Natural killer cell (primary cell): Measurements from ENCODE around the gene CAMSAP1. TPM values are rescaled to one million over a fixed set of nuclear protein-coding genes. Genes with fewer than 3 reads are reported as not detected.
A peak's percentile ranks its signal among the peaks of the same experiment; 100 is the strongest.

ENCODE experiments used
- ATAC-seq, 3 donors: fragments of 150-1000 bp in 2 of 3; fragments of 200-7000 bp in 1 of 3; cut with Tn5 transposase; 1 replicate in 1 of 3; 2 replicates in 2 of 3; pipeline ENCODE4 v1.10.0; 2021; ENCODE audit warnings: mild to moderate bottlenecking in 2 of 3, moderate library complexity in 2 of 3
- DNase-seq, 2 donors: peaks; one replicate each; pipeline versions ENCODE4 v3.0.0 to v3.0.0-alpha.2; 2013 to 2021; ENCODE audit warnings: mixed read lengths in 1 of 2
- H3K27ac ChIP-seq: one replicate; pipeline ENCODE4 v1.5.1; 2013; ENCODE audit warnings: mild to moderate bottlenecking, low read length
- H3K27me3 ChIP-seq: one replicate; pipeline ENCODE4 v1.6.1; 2013; ENCODE audit warnings: low read length; ENCODE audit not compliant: control insufficient read depth, insufficient read depth
- H3K36me3 ChIP-seq: one replicate; pipeline ENCODE4 v1.6.1; 2013; ENCODE audit warnings: low read length; ENCODE audit not compliant: control insufficient read depth, insufficient read depth
- H3K4me1 ChIP-seq: one replicate; pipeline ENCODE4 v1.6.1; 2013; ENCODE audit warnings: low read length; ENCODE audit not compliant: control insufficient read depth, insufficient read depth
- H3K4me3 ChIP-seq: one replicate; pipeline ENCODE4 v1.5.1; 2013; ENCODE audit warnings: low read length
- H3K9me3 ChIP-seq: one replicate; pipeline ENCODE4 v1.6.1; 2013; ENCODE audit warnings: low read length; ENCODE audit not compliant: control insufficient read depth, insufficient read depth
- H3K27ac Mint-ChIP-seq, 2 donors: one replicate each; pipeline ENCODE4 v1.8.0; 2022; ENCODE audit warnings: mild to moderate bottlenecking in 2 of 2, mixed read lengths in 2 of 2, moderate library complexity in 1 of 2
- H3K27me3 Mint-ChIP-seq, 2 donors: one replicate each; pipeline ENCODE4 v1.8.0; 2022; ENCODE audit warnings: low read depth in 2 of 2, mixed read lengths in 2 of 2
- H3K36me3 Mint-ChIP-seq: one replicate; pipeline ENCODE4 v1.8.0; 2022; ENCODE audit warnings: mixed read lengths
- H3K4me1 Mint-ChIP-seq, 2 donors: one replicate each; pipeline ENCODE4 v1.8.0; 2022; ENCODE audit warnings: mixed read lengths in 2 of 2
- H3K4me3 Mint-ChIP-seq: one replicate; pipeline ENCODE4 v1.8.0; 2022; ENCODE audit warnings: mild to moderate bottlenecking, moderate library complexity, mixed read lengths
- H3K9me3 Mint-ChIP-seq, 2 donors: one replicate each; pipeline ENCODE4 v1.8.0; 2022; ENCODE audit warnings: mixed read lengths in 2 of 2
- CTCF ChIP-seq: fragments of 200-600 bp; IDR thresholded peaks from one replicate; pipeline ENCODE4 v1.8.0; 2022; ENCODE audit warnings: antibody characterized with exemption
- WGBS: methylation state at CpG from one replicate; pipeline ENCODE4 v1.1.7; 2013; ENCODE audit warnings: missing lambda C conversion rate; ENCODE audit not compliant: insufficient coverage; 5-methylcytosine and 5-hydroxymethylcytosine counted together
- intact Hi-C: fragments of 100-400 bp; cut with micrococcal nuclease; formaldehyde crosslinking; loops from one replicate; pipeline ENCODE4 v1.14.2; 2022
- total RNA-seq, 4 donors: library from RNA; stranded (reverse); fragments of 120-200 nt in 1 of 4; gene quantifications; one replicate each; pipeline versions ENCODE4 v1.2.3 to v1.2.4, GENCODE V29; 2013 to 2022

The CAMSAP1 gene
- total RNA-seq, 3 donors from 2014 or later (not counting 1 experiment from before 2014, with no cell fraction given): 25.9 to 33.5 (median 28.1) TPM

- no peaks in the 10 kb centered on the region for H3K9me3 ChIP-seq
- DNase-seq (no peak), ATAC-seq (no peak)
- H3K36me3 ChIP-seq: no peaks in the 10 kb centered on the region
- no peak overlapping the region for H3K27ac ChIP-seq
- Mint-ChIP-seq H3K36me3 (no peaks in the 10 kb centered on the region), H3K9me3 (no peaks in the 10 kb centered on the region), H3K4me1 (peaks cover 0 to 12% of the 10 kb centered on the region in 2 donors), H3K27me3 (peaks cover 0 to 4% of the 10 kb centered on the region in 2 donors), H3K27ac (no peak overlapping the region), H3K4me3 (no peak overlapping the region)
- H3K4me1 ChIP-seq: no peaks in the 10 kb centered on the region
- WGBS: 80% methylated on average over 10 of the region's 10 CpGs
- H3K27me3 ChIP-seq: no peaks in the 10 kb centered on the region
- no peak for TF ChIP-seq CTCF
- no peak overlapping the region for H3K4me3 ChIP-seq
- intact Hi-C loops: no loop called here
Measured at GRCh38 chr9:135798263-135798585, 109.1 kb downstream of the CAMSAP1 start.

GRCh38 chr9:135797507-135798262, 109.7 kb downstream of the CAMSAP1 start:
- Mint-ChIP-seq H3K4me1 (peaks cover 0 to 12% of the 10 kb centered on the region in 2 donors), H3K36me3 (no peaks in the 10 kb centered on the region), H3K4me3 (no peak overlapping the region), H3K9me3 (no peaks in the 10 kb centered on the region), H3K27me3 (peaks cover 0 to 4% of the 10 kb centered on the region in 2 donors), H3K27ac (no peak overlapping the region)
- intact Hi-C loops: no loop called here
- Histone ChIP-seq H3K4me3 (no peak overlapping the region), H3K36me3 (no peaks in the 10 kb centered on the region), H3K27me3 (no peaks in the 10 kb centered on the region), H3K4me1 (no peaks in the 10 kb centered on the region), H3K27ac (no peak overlapping the region), H3K9me3 (no peaks in the 10 kb centered on the region)
- DNase-seq (peak in 1 of 2 donors; percentile 31), ATAC-seq (peak in 1 of 3 donors; percentile 36)
- 53% methylated on average over 24 of the region's 24 CpGs for WGBS
- peak; percentile 44 for TF ChIP-seq CTCF

- Histone ChIP-seq H3K27me3 (no peaks in the 10 kb centered on the region), H3K4me1 (no peaks in the 10 kb centered on the region), H3K4me3 (no peak overlapping the region), H3K27ac (no peak overlapping the region), H3K9me3 (no peaks in the 10 kb centered on the region), H3K36me3 (no peaks in the 10 kb centered on the region)
- DNase-seq (no peak), ATAC-seq (no peak)
- Mint-ChIP-seq H3K36me3 (no peaks in the 10 kb centered on the region), H3K27me3 (peaks cover 0 to 4% of the 10 kb centered on the region in 2 donors), H3K4me1 (peaks cover 0 to 12% of the 10 kb centered on the region in 2 donors), H3K27ac (no peak overlapping the region), H3K4me3 (no peak overlapping the region), H3K9me3 (no peaks in the 10 kb centered on the region)
- WGBS: 81% methylated on average over 22 of the region's 22 CpGs
- TF ChIP-seq CTCF: no peak
- intact Hi-C loops: no loop called here
Measured at GRCh38 chr9:135796784-135797485, 110.4 kb downstream of the CAMSAP1 start.
